ENCODE measurements around the gene BBS9. TPM values are rescaled to one million over a fixed set of nuclear protein-coding genes. Genes with fewer than 3 reads are reported as not detected.
A peak's percentile ranks its signal among the peaks of the same experiment; 100 is the strongest.

The BBS9 gene
- total and polyA plus RNA-seq, 4 experiments from 2014 or later, result 13.9 to 27.3 (median 24.8) TPM

GRCh38 chr7:33616752-33617151, 487.4 kb downstream of the BBS9 start:
- no peaks in the 10 kb centered on the region for H3K4me1 ChIP-seq (ENCODE audit: insufficient read depth, low read length)
- intact Hi-C loops (cut with micrococcal nuclease), result no loop called here
- Mint-ChIP-seq H3K4me1 (no peaks in the 10 kb centered on the region), H3K9me3 (peaks cover 2 to 31% (median 20%) of the 10 kb centered on the region in 8 donors), H3K27me3 (no peaks in the 10 kb centered on the region), H3K36me3 (peaks cover 13 to 14% of the 10 kb centered on the region in 2 donors), H3K27ac (no peak overlapping the region), H3K4me3 (no peak overlapping the region)
- no peak overlapping the region for H3K27ac ChIP-seq (ENCODE audit: low read depth, low read length)
- no peaks in the 10 kb centered on the region for H3K9me3 ChIP-seq (ENCODE audit: control insufficient read depth in 1 of 2, low read length in 2 of 2)
- H3K27me3 ChIP-seq (ENCODE audit: insufficient read depth, low read length), result no peaks in the 10 kb centered on the region
- DNase-seq, result no peak
- no peaks in the 10 kb centered on the region for H3K36me3 ChIP-seq (ENCODE audit: insufficient read depth, low read length)
- ChIA-PET POLR2A (ENCODE audit: partially characterized antibody) (no interaction called here), CTCF (ENCODE audit: partially characterized antibody) (no interaction called here)
- H3K4me3 ChIP-seq (ENCODE audit: low read length in 2 of 2), result no peak overlapping the region

- H3K4me3 Mint-ChIP-seq, result no peak overlapping the region
- POLR2A ChIA-PET (ENCODE audit: partially characterized antibody), result no interaction called here
- no peak overlapping the region for H3K27ac ChIP-seq (ENCODE audit: low read depth, low read length)
- no peaks in the 10 kb centered on the region for H3K36me3 ChIP-seq (ENCODE audit: insufficient read depth, low read length)
- no peaks in the 10 kb centered on the region for H3K4me1 ChIP-seq (ENCODE audit: insufficient read depth, low read length)
- H3K4me3 ChIP-seq (ENCODE audit: low read length in 2 of 2), result no peak overlapping the region
- intact Hi-C loops (cut with micrococcal nuclease), result no loop called here
- DNase-seq, result no peak
- no peaks in the 10 kb centered on the region for H3K4me1 Mint-ChIP-seq
- no peaks in the 10 kb centered on the region for H3K9me3 ChIP-seq (ENCODE audit: control insufficient read depth in 1 of 2, low read length in 2 of 2)
- CTCF ChIA-PET (ENCODE audit: partially characterized antibody), result no interaction called here
- no peaks in the 10 kb centered on the region for H3K27me3 ChIP-seq (ENCODE audit: insufficient read depth, low read length)
- H3K27ac Mint-ChIP-seq, result no peak overlapping the region
- H3K27me3 Mint-ChIP-seq, result no peaks in the 10 kb centered on the region
- H3K9me3 Mint-ChIP-seq, result peaks cover 2 to 27% (median 19%) of the 10 kb centered on the region in 8 donors
- peaks cover 3 to 4% of the 10 kb centered on the region in 2 donors for H3K36me3 Mint-ChIP-seq
These were observed 489.9 kb downstream of the BBS9 start for GRCh38 chr7:33619264-33619663.

- no peaks in the 10 kb centered on the region for H3K4me1 ChIP-seq (ENCODE audit: insufficient read depth, low read length)
These were observed 493.9 kb downstream of the BBS9 start for GRCh38 chr7:33623267-33623666.

GRCh38 chr7:33624215-33624614, 494.9 kb downstream of the BBS9 start:
- no peak for DNase-seq
- H3K9me3 ChIP-seq (ENCODE audit: control insufficient read depth in 1 of 2, low read length in 2 of 2), result no peaks in the 10 kb centered on the region
- no peak overlapping the region for H3K4me3 ChIP-seq (ENCODE audit: low read length in 2 of 2)
- ChIA-PET POLR2A (ENCODE audit: partially characterized antibody) (no interaction called here), CTCF (ENCODE audit: partially characterized antibody) (no interaction called here)
- Mint-ChIP-seq H3K4me3 (no peak overlapping the region), H3K27me3 (no peaks in the 10 kb centered on the region), H3K27ac (no peak overlapping the region), H3K9me3 (peaks cover 5 to 32% (median 21%) of the 10 kb centered on the region in 8 donors), H3K36me3 (peaks cover 9 to 17% of the 10 kb centered on the region in 2 donors), H3K4me1 (no peaks in the 10 kb centered on the region)
- intact Hi-C loops (cut with micrococcal nuclease), result no loop called here
- H3K4me1 ChIP-seq (ENCODE audit: insufficient read depth, low read length), result no peaks in the 10 kb centered on the region
- H3K36me3 ChIP-seq (ENCODE audit: insufficient read depth, low read length), result no peaks in the 10 kb centered on the region
- no peaks in the 10 kb centered on the region for H3K27me3 ChIP-seq (ENCODE audit: insufficient read depth, low read length)
- H3K27ac ChIP-seq (ENCODE audit: low read depth, low read length), result no peak overlapping the region

More at GRCh38 chr7:33623267-33623666, 493.9 kb downstream of the BBS9 start:
- H3K9me3 Mint-ChIP-seq, result peaks cover 5 to 33% (median 24%) of the 10 kb centered on the region in 8 donors
- CTCF ChIA-PET (ENCODE audit: partially characterized antibody), result no interaction called here
- no peaks in the 10 kb centered on the region for H3K36me3 ChIP-seq (ENCODE audit: insufficient read depth, low read length)
- POLR2A ChIA-PET (ENCODE audit: partially characterized antibody), result no interaction called here
- intact Hi-C loops (cut with micrococcal nuclease), result no loop called here
- H3K4me3 Mint-ChIP-seq, result no peak overlapping the region
- DNase-seq, result no peak
- no peaks in the 10 kb centered on the region for H3K27me3 ChIP-seq (ENCODE audit: insufficient read depth, low read length)
- H3K4me1 Mint-ChIP-seq, result no peaks in the 10 kb centered on the region
- H3K27me3 Mint-ChIP-seq, result no peaks in the 10 kb centered on the region
- H3K27ac Mint-ChIP-seq, result no peak overlapping the region
- peaks cover 9 to 17% of the 10 kb centered on the region in 2 donors for H3K36me3 Mint-ChIP-seq
- no peak overlapping the region for H3K4me3 ChIP-seq (ENCODE audit: low read length in 2 of 2)
- no peaks in the 10 kb centered on the region for H3K9me3 ChIP-seq (ENCODE audit: control insufficient read depth in 1 of 2, low read length in 2 of 2)
- no peak overlapping the region for H3K27ac ChIP-seq (ENCODE audit: low read depth, low read length)

- no peaks in the 10 kb centered on the region for H3K4me1 ChIP-seq (ENCODE audit: insufficient read depth, low read length)
- H3K27ac ChIP-seq (ENCODE audit: low read depth, low read length), result no peak overlapping the region
- peaks cover 2 to 17% (median 10%) of the 10 kb centered on the region in 8 donors for H3K9me3 Mint-ChIP-seq
- intact Hi-C loops (cut with micrococcal nuclease), result no loop called here
- ChIA-PET POLR2A (ENCODE audit: partially characterized antibody) (no interaction called here), CTCF (ENCODE audit: partially characterized antibody) (no interaction called here)
- no peaks in the 10 kb centered on the region for H3K27me3 Mint-ChIP-seq
- no peaks in the 10 kb centered on the region for H3K9me3 ChIP-seq (ENCODE audit: control insufficient read depth in 1 of 2, low read length in 2 of 2)
- H3K36me3 Mint-ChIP-seq, result peaks cover 9 to 25% of the 10 kb centered on the region in 2 donors
- no peak overlapping the region for H3K4me3 ChIP-seq (ENCODE audit: low read length in 2 of 2)
- H3K4me1 Mint-ChIP-seq, result no peaks in the 10 kb centered on the region
- no peak overlapping the region for H3K27ac Mint-ChIP-seq
- H3K36me3 ChIP-seq (ENCODE audit: insufficient read depth, low read length), result no peaks in the 10 kb centered on the region
- H3K27me3 ChIP-seq (ENCODE audit: insufficient read depth, low read length), result no peaks in the 10 kb centered on the region
- no peak overlapping the region for H3K4me3 Mint-ChIP-seq
- DNase-seq, result no peak
These were observed 497.5 kb downstream of the BBS9 start for GRCh38 chr7:33626869-33627268.

GRCh38 chr7:33627741-33628140, 498.4 kb downstream of the BBS9 start:
- Histone ChIP-seq H3K27ac (ENCODE audit: low read depth, low read length) (no peak overlapping the region), H3K36me3 (ENCODE audit: insufficient read depth, low read length) (no peaks in the 10 kb centered on the region), H3K27me3 (ENCODE audit: insufficient read depth, low read length) (no peaks in the 10 kb centered on the region), H3K4me3 (ENCODE audit: low read length in 2 of 2) (no peak overlapping the region), H3K4me1 (ENCODE audit: insufficient read depth, low read length) (no peaks in the 10 kb centered on the region), H3K9me3 (ENCODE audit: control insufficient read depth in 1 of 2, low read length in 2 of 2) (no peaks in the 10 kb centered on the region)
- POLR2A ChIA-PET (ENCODE audit: partially characterized antibody), result no interaction called here
- Mint-ChIP-seq H3K27me3 (no peaks in the 10 kb centered on the region), H3K4me1 (no peaks in the 10 kb centered on the region), H3K27ac (no peak overlapping the region), H3K36me3 (peaks cover 9 to 25% of the 10 kb centered on the region in 2 donors), H3K4me3 (no peak overlapping the region), H3K9me3 (peaks cover 2 to 17% (median 10%) of the 10 kb centered on the region in 8 donors)
- intact Hi-C loops (cut with micrococcal nuclease), result no loop called here
- CTCF ChIA-PET (ENCODE audit: partially characterized antibody), result no interaction called here
- no peak for DNase-seq

- DNase-seq, result no peak
- no peaks in the 10 kb centered on the region for H3K27me3 Mint-ChIP-seq
- H3K27me3 ChIP-seq (ENCODE audit: insufficient read depth, low read length), result no peaks in the 10 kb centered on the region
- no peak overlapping the region for H3K4me3 Mint-ChIP-seq
- CTCF ChIA-PET (ENCODE audit: partially characterized antibody), result no interaction called here
- peaks cover 9 to 25% of the 10 kb centered on the region in 2 donors for H3K36me3 Mint-ChIP-seq
- no peaks in the 10 kb centered on the region for H3K9me3 ChIP-seq (ENCODE audit: control insufficient read depth in 1 of 2, low read length in 2 of 2)
- no peak overlapping the region for H3K27ac ChIP-seq (ENCODE audit: low read depth, low read length)
- H3K27ac Mint-ChIP-seq, result no peak overlapping the region
- no peak overlapping the region for H3K4me3 ChIP-seq (ENCODE audit: low read length in 2 of 2)
- POLR2A ChIA-PET (ENCODE audit: partially characterized antibody), result no interaction called here
- intact Hi-C loops (cut with micrococcal nuclease), result no loop called here
- H3K4me1 Mint-ChIP-seq, result no peaks in the 10 kb centered on the region
- H3K9me3 Mint-ChIP-seq, result peaks cover 2 to 15% (median 10%) of the 10 kb centered on the region in 8 donors
- H3K4me1 ChIP-seq (ENCODE audit: insufficient read depth, low read length), result no peaks in the 10 kb centered on the region
- H3K36me3 ChIP-seq (ENCODE audit: insufficient read depth, low read length), result no peaks in the 10 kb centered on the region
These were observed 499.5 kb downstream of the BBS9 start for GRCh38 chr7:33628894-33629293.

- Histone ChIP-seq H3K36me3 (ENCODE audit: insufficient read depth, low read length) (no peaks in the 10 kb centered on the region), H3K27me3 (ENCODE audit: insufficient read depth, low read length) (no peaks in the 10 kb centered on the region), H3K4me3 (ENCODE audit: low read length in 2 of 2) (no peak overlapping the region), H3K27ac (ENCODE audit: low read depth, low read length) (no peak overlapping the region), H3K4me1 (ENCODE audit: insufficient read depth, low read length) (no peaks in the 10 kb centered on the region), H3K9me3 (ENCODE audit: control insufficient read depth in 1 of 2, low read length in 2 of 2) (no peaks in the 10 kb centered on the region)
- no peak overlapping the region for H3K4me3 Mint-ChIP-seq
- intact Hi-C loops (cut with micrococcal nuclease), result no loop called here
- ChIA-PET POLR2A (ENCODE audit: partially characterized antibody) (no interaction called here), CTCF (ENCODE audit: partially characterized antibody) (no interaction called here)
- no peak for DNase-seq
- H3K36me3 Mint-ChIP-seq, result peaks cover 6 to 19% of the 10 kb centered on the region in 2 donors
- peak overlapping the region in 1 of 7 donors; percentile 24 for H3K27ac Mint-ChIP-seq
- no peaks in the 10 kb centered on the region for H3K27me3 Mint-ChIP-seq
- H3K4me1 Mint-ChIP-seq, result no peaks in the 10 kb centered on the region
- H3K9me3 Mint-ChIP-seq, result peaks cover 2 to 12% (median 10%) of the 10 kb centered on the region in 8 donors
These were observed 501.0 kb downstream of the BBS9 start for GRCh38 chr7:33630359-33630758.
